Dedifferentiated amniotic fluid mesenchymal stem cell (primary cell): Measurements from ENCODE around the gene PPCS.

Experiments
- DNase-seq: peaks from one replicate; pipeline ENCODE4 v3.0.0-alpha.2; 2016; ENCODE audit errors: extremely low spot score

PPCS gene

DNA sequence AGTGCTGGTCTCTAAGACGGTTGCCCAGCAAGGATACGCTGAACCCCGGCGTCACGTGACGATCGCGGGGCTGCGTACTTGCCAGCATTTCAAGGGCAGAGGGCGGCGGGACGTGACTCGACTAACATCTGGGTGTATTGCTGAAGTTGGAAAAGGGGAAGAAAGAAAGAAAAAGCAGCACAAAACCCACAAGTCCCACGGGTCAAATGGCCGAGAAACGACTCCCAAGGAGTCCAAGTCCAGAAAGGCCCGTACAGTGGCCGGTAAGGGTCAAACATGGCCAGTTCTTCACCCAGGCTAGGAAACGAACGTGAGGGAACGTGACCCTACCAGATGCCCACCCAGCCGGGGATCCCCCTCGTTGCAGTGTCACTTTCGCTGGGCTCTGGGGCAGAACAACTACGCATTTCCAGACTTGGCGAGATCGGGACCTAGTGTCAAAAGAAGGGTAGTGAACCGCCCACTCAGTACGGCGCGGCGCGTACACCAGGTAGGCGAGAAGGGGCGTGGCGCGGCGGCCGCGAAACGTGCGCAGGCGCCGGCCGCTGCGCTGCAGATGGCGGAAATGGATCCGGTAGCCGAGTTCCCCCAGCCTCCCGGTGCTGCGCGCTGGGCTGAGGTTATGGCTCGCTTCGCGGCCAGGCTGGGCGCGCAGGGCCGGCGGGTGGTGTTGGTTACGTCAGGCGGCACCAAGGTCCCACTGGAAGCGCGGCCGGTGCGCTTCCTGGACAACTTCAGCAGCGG is at the start of gene PPCS, which contains the start of gene ZMYND12:
TSS of gene PPCS (plus strand) at position 534 of the 744 bp plus-strand sequence. CDS start at position 557, 23 bp downstream.
TSS of gene ZMYND12 (minus strand) at position 13 of the 744 bp plus-strand sequence. CDS start 25 bp downstream, outside the sequence.
- DNase-seq: no peak

GRCh38 chr1:42414551-42415496 is 41.5 kb upstream of the PPCS start:
- DNase-seq: no peak

GRCh38 chr1:42417166-42417565 is 39.2 kb upstream of the PPCS start:
- DNase-seq: no peak

GRCh38 chr1:42418516-42418915 is 37.8 kb upstream of the PPCS start:
- no peak for DNase-seq

DNA sequence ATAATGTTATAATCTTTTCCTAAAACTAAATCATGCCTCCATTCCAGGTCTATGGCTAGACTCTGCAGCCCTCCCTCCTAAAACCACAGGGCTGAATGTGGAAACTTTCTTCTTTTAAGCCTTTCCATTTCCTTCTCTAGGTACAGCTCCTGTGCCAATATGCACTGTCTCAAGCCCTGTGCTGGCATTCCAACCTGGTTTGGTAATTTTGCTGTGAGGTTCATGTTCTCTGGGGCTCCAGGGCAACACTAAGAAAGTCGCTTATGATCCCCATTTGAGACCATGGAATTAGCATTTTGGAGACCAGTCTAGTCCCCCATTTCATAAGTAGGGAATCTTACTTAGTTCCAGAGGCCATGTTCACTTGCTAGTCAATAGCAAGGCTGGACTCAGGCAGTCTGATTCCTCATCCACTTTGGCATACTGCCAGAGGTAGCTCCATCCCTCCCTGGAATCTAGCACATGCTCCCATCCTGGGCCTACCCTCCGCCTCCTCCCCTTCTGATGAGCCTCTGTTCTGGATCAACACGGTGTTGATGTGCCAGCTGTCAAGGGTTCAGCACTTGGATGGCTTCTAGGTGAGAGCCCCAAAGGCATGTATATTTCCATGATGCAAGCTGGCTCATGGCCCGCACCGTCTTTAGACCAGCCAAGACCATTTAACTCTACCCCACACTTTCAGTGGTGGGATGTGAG is 37.1 kb upstream of the PPCS start:
- DNase-seq: no peak

DNA sequence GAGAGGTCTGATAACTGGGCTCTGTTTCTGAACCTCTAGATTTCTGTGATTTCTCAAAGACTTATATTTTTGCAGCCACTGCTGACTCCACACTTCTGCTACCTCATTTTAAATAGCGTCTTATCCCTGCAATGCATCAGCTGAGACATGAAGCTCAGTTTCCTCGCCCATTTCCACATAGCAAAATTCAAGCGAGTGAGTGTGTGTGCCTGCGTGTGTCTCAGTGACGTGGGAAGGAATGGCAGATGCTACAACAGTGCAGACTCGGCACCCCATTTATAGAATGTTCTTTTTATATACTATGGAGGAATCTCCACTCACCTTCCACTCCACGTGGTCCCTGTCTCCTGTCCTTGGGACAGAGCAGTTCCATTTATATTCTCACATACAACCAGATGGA is 36.2 kb upstream of the PPCS start:
- no peak for DNase-seq

DNA sequence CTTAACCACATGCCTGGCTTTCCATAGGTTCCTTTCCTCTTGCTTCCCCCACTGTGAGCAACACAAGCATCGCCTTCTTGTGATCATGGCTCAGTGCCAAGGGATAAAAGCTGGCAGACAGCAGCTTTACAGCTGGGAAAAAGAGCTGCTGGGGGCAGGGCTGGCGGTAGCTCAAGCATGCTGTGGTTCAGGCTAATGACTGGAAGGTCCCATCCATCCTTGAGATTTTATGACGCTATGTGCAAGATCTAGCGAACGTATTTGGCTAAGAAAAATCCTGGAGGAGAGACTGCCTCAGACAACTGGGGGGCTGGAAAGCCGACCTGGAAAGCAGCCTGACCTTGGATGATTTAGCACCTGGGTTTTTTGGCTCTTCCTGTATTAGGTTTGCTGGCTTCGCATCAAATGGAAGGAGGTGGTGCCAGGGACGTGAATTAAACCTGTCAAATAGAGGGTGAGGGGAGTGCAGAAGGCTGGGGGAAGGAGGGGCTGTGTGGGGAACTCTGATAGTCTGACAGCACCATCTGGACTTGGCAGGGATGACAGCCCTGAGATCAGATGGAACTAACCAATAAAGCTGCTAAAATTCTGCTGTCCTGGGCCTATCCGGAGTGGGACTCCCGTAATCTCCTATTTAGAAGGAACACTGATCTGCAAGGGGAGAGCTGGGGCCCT is 35.3 kb upstream of the PPCS start:
- no peak for DNase-seq

DNA sequence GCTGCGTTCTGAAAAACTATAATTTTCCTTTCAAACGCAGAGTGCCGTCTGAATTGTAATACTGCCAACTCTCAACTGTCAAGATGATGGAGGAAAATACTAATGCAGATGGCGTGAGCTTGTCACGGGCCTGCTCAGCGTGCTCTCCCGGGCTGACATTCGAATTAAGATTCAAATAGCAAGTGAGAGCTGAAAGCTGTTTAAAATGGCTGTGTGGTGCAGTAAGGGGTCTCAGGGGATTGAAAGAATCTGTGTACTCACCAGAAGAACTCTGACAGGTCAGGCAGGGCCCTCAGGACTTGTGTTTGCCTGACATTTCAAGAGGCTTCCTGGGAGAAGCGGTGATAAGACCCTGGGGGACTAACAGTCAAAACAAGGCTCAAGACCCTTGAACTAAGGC is 33.6 kb upstream of the PPCS start:
- DNase-seq: no peak

- no peak for DNase-seq
Measured at GRCh38 chr1:42423681-42424080, 32.7 kb upstream of the PPCS start.

DNA sequence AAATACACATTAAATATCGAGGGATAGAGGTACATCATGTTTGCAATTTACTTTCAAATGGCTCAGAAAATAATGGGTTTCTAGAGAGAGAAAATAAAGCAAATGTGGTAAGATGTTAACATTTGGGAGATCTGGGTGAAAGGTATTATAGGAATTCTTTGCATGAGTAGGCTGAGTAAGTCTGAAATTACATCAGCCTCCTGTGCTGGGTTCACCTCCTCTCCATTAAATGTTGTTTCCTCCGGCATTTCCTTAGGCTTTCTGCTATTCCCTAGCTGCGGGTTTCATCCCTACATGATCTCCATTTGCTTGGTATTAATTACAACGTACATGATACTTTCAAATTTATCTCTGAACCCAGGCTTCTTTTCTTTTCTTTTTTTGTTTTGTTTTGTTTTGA is 32.1 kb upstream of the PPCS start:
- no peak for DNase-seq

GRCh38 chr1:42427240-42427639 is 29.1 kb upstream of the PPCS start:
- no peak for DNase-seq

DNA sequence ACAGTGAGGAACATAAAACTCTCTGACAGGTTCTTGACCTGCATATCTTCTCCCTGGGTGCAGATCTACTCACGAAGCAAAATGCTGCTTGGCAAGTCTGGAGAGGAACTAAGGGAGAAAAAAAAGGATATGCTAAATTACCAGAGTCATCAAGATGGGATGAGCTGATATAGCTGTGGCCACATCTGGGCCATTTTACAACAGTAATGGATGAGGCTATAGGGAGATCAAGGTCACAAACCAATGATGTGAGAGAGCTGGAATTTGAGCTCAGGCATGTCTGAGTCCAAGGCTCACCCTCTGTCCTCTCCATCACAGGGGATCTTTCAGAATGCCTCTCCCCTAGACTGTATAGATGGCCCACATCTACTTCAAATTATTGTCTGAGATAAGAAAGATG is 26.7 kb upstream of the PPCS start:
- DNase-seq: no peak

DNA sequence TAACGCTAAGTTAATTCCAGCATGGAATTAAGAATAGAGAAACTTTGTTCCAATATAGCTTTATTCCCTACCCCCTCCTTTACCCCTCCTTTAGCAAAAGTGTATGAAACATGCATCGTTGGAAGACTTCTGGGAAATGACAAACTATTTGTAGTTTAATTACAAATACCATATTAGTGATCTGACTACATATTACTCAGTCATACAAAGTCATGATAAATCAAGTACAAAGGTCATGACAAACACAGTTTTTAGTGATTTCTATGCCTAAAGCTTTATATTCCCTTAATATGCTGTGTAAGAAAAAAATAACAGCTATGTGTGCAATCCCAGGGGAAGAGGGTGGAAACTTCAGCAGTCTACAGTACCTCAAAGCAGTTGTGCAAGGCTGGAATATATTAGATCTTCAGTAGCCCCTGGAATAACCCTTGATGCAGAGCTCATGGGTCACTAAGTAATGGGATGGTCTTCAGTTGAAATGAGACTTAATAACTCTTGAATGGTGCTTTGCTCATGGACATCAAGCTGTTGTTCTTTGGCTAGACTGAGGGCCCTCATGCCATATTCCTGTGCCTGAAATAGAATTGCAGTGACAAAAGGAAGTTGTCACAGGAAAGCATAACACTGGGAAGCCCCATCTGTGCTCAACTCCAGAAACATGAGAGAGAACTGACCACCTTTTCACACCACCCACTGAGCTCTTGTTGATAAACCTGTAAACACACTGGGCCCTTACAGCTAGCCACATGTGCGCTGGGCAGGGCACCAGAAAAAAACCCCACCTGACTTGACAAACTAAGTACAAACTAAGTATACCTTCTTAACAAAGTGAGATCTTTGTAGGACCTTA is 25.8 kb upstream of the PPCS start:
- no peak for DNase-seq

DNA sequence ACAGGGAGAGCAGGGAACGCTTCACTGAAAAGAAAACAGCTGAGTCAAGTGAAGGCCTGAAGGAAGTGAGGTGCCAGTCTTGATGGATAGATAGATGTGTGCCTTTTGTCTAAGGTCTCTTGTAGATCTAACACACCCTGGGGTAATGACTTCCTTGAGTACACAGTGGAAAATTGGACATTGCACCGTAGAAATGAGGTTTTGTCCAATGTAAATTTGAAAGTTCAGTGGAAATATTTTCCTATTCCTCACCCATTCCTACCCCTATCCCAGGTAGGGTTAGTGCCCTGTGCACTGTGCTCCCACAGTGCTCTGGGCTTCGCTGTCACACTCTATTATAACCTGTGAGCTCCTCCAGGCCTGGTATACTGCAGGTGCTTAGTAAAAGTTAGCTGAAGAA is 24.8 kb upstream of the PPCS start:
- no peak for DNase-seq

DNA sequence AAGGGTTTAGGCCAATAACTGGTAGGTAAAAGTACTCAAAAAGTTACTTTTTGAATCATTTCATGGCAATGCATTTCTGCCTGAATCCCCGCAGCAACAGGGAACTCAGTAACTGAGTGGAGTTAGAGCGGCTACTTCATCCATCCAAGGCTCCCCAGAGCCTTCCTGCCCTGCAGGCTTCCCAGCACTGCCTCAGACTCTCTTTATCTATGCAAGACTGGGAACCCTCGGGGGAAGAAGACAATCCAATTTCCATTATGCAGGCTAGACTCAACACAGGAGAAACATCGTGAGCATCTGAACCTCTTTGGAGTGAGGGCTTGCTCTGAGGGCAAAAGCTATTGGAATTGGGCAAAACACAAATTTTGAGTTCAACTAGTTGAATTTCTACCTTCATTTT is 23.6 kb upstream of the PPCS start:
- DNase-seq: no peak

DNA sequence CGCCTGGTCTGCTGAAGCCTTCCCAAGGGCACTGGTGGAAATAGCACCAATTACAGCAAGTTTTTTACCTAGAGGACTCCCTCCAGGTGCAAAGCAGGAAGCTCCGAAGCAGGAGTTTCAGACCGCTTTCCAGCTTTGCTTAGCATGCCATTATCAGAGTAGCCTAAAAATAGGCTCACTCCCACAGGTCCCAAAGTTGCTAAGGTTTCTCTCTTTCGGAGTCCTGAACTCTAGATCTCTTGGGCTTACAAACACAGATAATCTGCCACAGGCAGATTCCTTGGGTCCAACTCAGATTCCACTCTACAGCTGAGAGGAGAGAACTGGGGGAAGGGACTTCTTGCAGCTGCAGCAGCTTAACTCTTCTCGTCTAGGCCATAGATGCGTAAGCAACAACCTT is 23.0 kb upstream of the PPCS start:
- DNase-seq: no peak

DNA sequence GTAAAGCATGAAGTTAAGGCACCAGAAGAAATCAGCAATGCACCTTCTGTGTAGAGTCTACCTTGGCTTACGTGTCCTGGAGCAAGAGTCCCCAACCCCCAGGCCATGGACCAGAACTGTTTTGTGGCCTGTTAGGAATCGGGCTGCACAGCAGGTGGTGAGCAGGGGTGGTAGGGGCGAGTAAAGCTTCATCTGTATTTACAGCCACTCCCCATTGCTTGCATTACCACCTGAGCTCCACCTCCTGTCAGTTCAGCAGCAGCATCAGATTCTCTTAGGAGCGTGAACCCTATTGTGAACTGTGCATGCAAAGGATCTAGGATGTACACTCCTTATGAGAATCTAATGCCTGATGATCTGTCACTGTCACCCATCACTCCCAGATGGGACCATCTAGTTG is 22.0 kb upstream of the PPCS start:
- DNase-seq: no peak

DNA sequence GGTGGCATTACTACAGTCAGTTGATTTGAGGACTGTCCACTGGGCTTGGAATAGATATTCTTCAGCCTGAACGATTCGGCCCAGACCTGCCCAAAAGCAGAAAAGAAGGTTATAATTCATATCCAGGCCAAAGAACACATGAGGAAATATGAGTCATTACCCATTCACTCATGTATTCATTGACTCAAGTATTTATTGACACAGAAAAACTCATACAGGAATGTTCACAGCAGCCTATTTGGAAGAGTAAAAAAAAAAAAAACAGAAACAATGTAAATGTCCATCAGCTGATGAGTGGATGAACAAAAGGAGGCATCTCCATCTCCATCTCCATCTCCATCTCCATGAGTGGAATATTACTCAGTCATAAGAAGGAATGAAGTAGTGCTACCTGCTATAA is 16.4 kb upstream of the PPCS start:
- no peak for DNase-seq

GRCh38 chr1:42442662-42443061 is 13.7 kb upstream of the PPCS start:
- DNase-seq: no peak

DNA sequence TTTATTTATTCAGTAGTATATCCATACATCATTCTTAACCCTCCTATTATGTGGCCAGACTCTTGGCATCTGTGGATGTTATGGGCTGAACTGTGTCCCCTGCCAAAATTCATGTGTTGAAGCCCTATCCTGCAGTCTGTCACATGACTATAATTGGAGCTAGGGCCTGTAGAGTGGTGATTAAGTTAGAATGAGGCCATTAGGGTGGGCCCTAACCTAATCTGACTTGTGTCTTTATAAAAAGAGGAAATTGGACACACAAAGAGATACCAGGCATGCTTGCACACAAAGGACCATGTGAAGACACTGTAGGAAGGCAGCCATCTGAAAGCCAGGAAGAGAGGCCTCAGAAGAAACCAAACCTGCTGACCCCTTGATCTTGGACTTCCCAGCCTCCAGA is 7.1 kb upstream of the PPCS start:
- no peak for DNase-seq

DNA sequence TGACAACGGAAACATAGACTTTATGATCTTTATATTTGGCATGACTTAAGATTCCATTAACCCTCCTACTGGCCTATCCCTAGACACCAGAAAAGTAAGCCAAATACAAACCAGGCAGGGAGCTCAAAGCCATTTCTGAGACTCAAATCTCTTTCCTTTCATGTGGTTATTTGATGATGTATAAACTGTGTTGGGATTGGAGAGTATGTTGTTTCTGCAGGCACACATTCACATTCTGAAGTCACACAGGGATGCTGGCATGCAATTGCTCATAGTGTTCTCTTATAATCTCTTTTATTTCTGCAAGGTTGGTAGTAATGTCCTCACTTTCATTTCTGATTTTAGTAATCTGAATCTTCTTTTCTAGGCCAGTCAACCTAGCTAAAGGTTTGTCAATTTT is 6.3 kb upstream of the PPCS start:
- DNase-seq: no peak
